Thyroid gland (tissue), 4 donors: ENCODE data around the gene DVL1. TPM values are rescaled to one million over a fixed set of nuclear protein-coding genes. Genes with fewer than 3 reads are reported as not detected.

ENCODE experiments used
- DNase-seq, 2 donors: peaks; one replicate each; pipeline ENCODE4 v3.0.0-alpha.2; 2019
- H3K27ac ChIP-seq, 3 donors: fragments of 200-600 bp; sonication (generic); 1 replicate in 2 of 3; 2 replicates in 1 of 3; pipeline ENCODE4 v1.5.1; 2016 to 2019; ENCODE audit warnings: mild to moderate bottlenecking in 1 of 3, moderate library complexity in 1 of 3
- H3K27me3 ChIP-seq: fragments of 200-600 bp; sonication (generic); one replicate; pipeline ENCODE4 v1.5.1; 2019
- H3K36me3 ChIP-seq, 2 donors: fragments of 200-600 bp; sonication (generic); one replicate each; pipeline ENCODE4 v1.5.1; 2016 to 2019
- H3K4me1 ChIP-seq, 2 donors: fragments of 200-600 bp; sonication (generic); one replicate each; pipeline ENCODE4 v1.5.1; 2017 to 2019
- H3K4me3 ChIP-seq, 3 donors: fragments of 200-600 bp; sonication (generic); replicated peaks in 1 of 3; 1 replicate in 2 of 3; 2 replicates in 1 of 3; pipeline ENCODE4 v1.5.1; 2016; ENCODE audit warnings: mild to moderate bottlenecking in 1 of 3
- H3K9me3 ChIP-seq: fragments of 200-600 bp; sonication (generic); one replicate; pipeline ENCODE4 v1.5.1; 2017
- POLR2A ChIP-seq, 2 donors: fragments of 450-650 bp; IDR thresholded peaks; one replicate each; pipeline ENCODE4 v1.6.1; 2017; ENCODE audit warnings: antibody characterized with exemption in 2 of 2, mild to moderate bottlenecking in 2 of 2, moderate library complexity in 1 of 2
- WGBS, 2 donors: methylation state at CpG; one replicate each; pipeline ENCODE4 v1.1.5; 2017; 5-methylcytosine and 5-hydroxymethylcytosine counted together
- intact Hi-C: fragments of 100-400 bp; cut with DNase I; formaldehyde crosslinking; loops from one replicate; pipeline ENCODE4 v1.15.1; 2023
- total RNA-seq, 4 donors: library from RNA; depleted of rRNA; stranded (reverse); fragments of >200 nt; gene quantifications; one replicate each; pipeline ENCODE4 v1.2.3, GENCODE V29; 2016
- TF ChIP-seq, protein P1 (sequence below), 6 experiments: fragments of 200-600 bp in 3 of 6; fragments of 450-650 bp in 3 of 6; sonication (generic) in 3 of 6; IDR thresholded peaks; one replicate each; pipeline ENCODE4 v1.5.1; 2016 to 2019; ENCODE audit warnings: antibody characterized with exemption in 6 of 6, mild to moderate bottlenecking in 2 of 6, inconsistent platforms in 1 of 6, moderate library complexity in 1 of 6

Gene DVL1
- total RNA-seq, 4 donors from 2014 or later: 46.6 to 79.4 (median 61.7) TPM

DNA sequence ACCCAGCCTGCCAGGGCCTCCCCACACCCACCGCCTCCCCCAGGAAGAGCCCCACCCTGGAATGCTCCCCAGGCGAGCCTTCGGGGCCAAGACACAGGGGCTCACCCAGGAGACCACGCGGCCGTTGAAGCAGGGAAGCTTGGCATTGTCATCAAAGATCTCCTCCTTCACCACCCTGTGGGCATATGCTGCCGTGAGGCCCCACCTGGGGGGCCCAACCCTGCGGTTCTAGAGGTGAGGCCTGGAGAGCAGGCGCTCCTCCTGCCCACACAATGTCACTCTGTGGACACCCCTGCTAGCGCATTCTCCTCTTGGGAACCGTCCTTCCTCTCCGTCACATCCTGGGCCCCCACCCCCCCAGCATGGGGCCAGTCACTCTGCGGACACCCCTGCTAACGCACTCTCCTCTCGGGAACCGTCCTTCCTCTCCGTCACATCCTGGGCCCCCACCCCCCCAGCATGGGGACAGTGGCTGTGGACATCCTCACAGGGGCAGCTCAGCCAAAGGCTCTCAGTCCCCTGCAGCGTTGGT is 6.6 kb downstream of the DVL1 start:
- no peak for DNase-seq
- no peak for TF ChIP-seq POLR2A (IDR thresholded peaks at IDR 0.05)
- TF ChIP-seq, protein P1, sequence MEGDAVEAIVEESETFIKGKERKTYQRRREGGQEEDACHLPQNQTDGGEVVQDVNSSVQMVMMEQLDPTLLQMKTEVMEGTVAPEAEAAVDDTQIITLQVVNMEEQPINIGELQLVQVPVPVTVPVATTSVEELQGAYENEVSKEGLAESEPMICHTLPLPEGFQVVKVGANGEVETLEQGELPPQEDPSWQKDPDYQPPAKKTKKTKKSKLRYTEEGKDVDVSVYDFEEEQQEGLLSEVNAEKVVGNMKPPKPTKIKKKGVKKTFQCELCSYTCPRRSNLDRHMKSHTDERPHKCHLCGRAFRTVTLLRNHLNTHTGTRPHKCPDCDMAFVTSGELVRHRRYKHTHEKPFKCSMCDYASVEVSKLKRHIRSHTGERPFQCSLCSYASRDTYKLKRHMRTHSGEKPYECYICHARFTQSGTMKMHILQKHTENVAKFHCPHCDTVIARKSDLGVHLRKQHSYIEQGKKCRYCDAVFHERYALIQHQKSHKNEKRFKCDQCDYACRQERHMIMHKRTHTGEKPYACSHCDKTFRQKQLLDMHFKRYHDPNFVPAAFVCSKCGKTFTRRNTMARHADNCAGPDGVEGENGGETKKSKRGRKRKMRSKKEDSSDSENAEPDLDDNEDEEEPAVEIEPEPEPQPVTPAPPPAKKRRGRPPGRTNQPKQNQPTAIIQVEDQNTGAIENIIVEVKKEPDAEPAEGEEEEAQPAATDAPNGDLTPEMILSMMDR (IDR thresholded peaks at IDR 0.05): no peak
- Histone ChIP-seq H3K27ac (no peak overlapping the region), H3K4me1 (peaks cover 20 to 33% of the 10 kb centered on the region in 2 donors), H3K9me3 (no peaks in the 10 kb centered on the region), H3K27me3 (no peaks in the 10 kb centered on the region), H3K36me3 (peaks cover 8 to 34% of the 10 kb centered on the region in 2 donors), H3K4me3 (no peak overlapping the region)
- 86 to 88% methylated on average over 16 to 17 of the region's 18 CpGs for WGBS, 2 donors
- intact Hi-C loops: no loop called here

DNA sequence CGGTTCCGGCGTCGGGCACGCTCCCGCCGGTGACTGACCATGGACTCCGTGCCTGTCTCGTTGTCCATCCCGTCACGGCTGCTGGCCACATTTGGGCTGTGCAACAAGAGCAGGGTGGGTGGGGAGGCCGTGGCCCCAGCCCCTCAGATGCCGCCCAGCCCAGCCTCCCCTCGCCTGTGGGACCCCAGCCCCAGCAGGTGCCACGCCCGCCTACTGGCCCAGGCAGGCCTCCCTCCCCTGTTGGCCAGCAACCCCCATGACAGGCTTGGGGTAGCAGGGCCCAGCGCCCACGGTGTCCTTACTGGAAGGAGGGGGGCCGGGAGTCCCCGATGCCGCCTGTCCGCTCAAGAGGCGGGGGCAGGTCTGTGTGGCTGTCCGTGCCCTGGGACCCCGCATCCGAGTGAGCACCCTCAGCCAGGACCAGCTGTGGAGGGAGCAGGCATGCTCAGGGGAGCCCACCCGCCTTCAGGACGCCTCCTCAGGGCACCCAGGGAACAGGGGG is 7.1 kb downstream of the DVL1 start:
- H3K27me3 ChIP-seq: no peaks in the 10 kb centered on the region
- 85 to 90% methylated on average over 8 to 23 of the region's 28 CpGs for WGBS, 2 donors
- TF ChIP-seq POLR2A (IDR thresholded peaks at IDR 0.05): no peak
- TF ChIP-seq, protein P1 (IDR thresholded peaks at IDR 0.05): no peak
- H3K4me3 ChIP-seq: no peak overlapping the region
- no peak for DNase-seq
- no peak overlapping the region for H3K27ac ChIP-seq
- intact Hi-C loops: no loop called here
- peaks cover 15 to 28% of the 10 kb centered on the region in 2 donors for H3K4me1 ChIP-seq
- H3K9me3 ChIP-seq: no peaks in the 10 kb centered on the region
- H3K36me3 ChIP-seq: peaks cover 10 to 37% of the 10 kb centered on the region in 2 donors

DNA sequence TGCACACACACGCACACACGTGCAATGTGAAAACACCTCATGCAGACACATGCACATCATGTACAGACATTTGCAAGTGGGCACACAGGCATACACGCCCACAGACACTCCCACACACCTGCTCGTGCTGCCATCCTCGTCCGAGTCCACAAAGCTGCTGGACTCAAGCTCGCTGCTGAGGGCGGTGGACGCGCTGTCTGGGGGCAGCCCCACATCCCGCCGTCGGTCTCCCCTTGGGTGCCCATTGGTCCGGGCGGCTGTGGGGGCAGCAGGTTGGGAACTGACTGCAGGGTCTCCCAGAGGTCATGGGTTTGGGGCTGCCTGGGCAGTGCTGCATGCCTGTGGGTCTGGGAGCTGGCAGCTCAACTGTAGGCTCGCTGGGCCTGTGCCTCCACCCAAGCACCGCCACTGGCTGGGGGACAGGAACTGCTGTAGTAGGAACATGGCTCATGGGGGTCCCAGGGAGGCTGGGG is 7.6 kb downstream of the DVL1 start:
- 92 to 94% methylated on average over 8 to 16 of the region's 17 CpGs for WGBS, 2 donors
- H3K4me1 ChIP-seq: peaks cover 10 to 22% of the 10 kb centered on the region in 2 donors
- no peak for DNase-seq
- no peaks in the 10 kb centered on the region for H3K27me3 ChIP-seq
- H3K4me3 ChIP-seq: no peak overlapping the region
- intact Hi-C loops: no loop called here
- H3K36me3 ChIP-seq: peaks cover 10 to 37% of the 10 kb centered on the region in 2 donors
- no peaks in the 10 kb centered on the region for H3K9me3 ChIP-seq
- no peak overlapping the region for H3K27ac ChIP-seq
- TF ChIP-seq, protein P1 (IDR thresholded peaks at IDR 0.05): no peak
- no peak for TF ChIP-seq POLR2A (IDR thresholded peaks at IDR 0.05)

DNA sequence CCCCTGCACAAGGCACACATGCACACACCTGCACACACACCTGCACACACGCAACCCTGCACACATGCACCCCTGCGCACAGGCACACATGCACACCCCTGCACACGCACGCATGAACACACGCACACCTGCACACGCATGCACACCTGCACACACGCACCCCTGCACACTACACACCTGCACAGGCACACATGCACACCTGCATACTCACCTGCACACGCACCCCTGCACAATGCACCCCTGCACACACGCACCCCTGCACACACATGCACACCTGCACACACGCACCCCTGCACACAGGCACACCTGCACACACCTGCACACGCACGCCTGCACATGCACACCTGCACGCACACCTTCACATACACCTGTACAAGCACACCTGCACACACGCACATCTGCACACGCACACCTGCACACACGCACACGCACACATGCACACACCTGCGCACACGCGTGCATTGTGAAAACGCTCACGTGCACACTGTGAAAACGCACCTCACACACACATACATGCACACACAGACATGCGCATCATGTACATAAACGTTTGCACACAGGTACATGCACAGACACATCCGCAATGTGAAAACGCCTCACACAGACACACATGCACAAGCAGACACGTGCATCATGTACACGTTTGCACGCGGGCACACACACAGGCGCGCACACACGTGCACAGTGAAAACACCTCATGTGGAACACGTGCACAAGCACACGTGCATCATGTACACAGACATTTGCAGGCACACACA is 8.2 kb downstream of the DVL1 start:
- no peak for DNase-seq
- Histone ChIP-seq H3K9me3 (no peaks in the 10 kb centered on the region), H3K36me3 (peaks cover 10 to 43% of the 10 kb centered on the region in 2 donors), H3K4me3 (no peak overlapping the region), H3K27me3 (no peaks in the 10 kb centered on the region), H3K4me1 (peaks cover 5 to 16% of the 10 kb centered on the region in 2 donors), H3K27ac (no peak overlapping the region)
- TF ChIP-seq, protein P1 (IDR thresholded peaks at IDR 0.05): no peak
- TF ChIP-seq POLR2A (IDR thresholded peaks at IDR 0.05): no peak
- 93% methylated on average over 36 of the region's 36 CpGs for WGBS, 2 donors
- intact Hi-C loops: no loop called here

DNA sequence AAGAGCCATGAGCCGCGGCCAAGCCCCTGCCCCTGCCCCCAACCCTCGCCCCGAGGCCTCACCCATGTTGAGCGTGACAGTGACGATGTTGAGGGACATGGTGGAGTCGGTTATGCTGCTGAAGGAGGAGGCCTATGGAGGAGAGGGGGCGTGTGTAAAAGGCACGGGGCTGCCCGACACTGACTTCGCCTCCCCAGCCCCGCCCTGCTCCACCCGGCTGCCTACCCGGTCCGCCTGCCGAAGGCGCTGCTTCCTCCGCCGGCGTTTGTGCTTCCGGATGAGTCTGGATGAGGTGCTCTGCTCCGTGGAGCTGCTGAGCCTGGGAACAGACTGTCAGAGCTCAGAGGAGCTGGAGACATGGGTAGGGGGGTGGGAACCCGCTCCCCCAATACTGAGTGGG is 9.0 kb downstream of the DVL1 start:
- Histone ChIP-seq H3K27me3 (no peaks in the 10 kb centered on the region), H3K4me3 (no peak overlapping the region), H3K9me3 (no peaks in the 10 kb centered on the region), H3K4me1 (peaks cover under 1 to 8% of the 10 kb centered on the region in 2 donors), H3K27ac (no peak overlapping the region), H3K36me3 (peaks cover 10 to 43% of the 10 kb centered on the region in 2 donors)
- intact Hi-C loops: no loop called here
- no peak for DNase-seq
- TF ChIP-seq, protein P1 (IDR thresholded peaks at IDR 0.05): no peak
- TF ChIP-seq POLR2A (IDR thresholded peaks at IDR 0.05): no peak
- 93 to 95% methylated on average over 14 to 22 of the region's 23 CpGs for WGBS, 2 donors
